Caco-2 (cell line): ENCODE results near the gene C19orf47. TPM values are rescaled to one million over a fixed set of nuclear protein-coding genes. Genes with fewer than 3 reads are reported as not detected.

Source experiments
- BruUV-seq: library from RNA; stranded (reverse); fragments of 400-500 nt; replicated peaks from 2 replicates; lab custom pipeline; 2021; lab: Mats Ljungman, UMichigan
- CTCF ChIA-PET: fragments of 300-600 bp; sonication (Branson Sonifier 250); formaldehyde crosslinking; loops from one replicate; lab custom pipeline; 2022; ENCODE audit warnings: antibody characterized with exemption; lab: Charles Lee
- POLR2A ChIA-PET: fragments of 300-600 bp; sonication (Branson Sonifier 250); formaldehyde crosslinking; loops from one replicate; lab custom pipeline; 2022; ENCODE audit warnings: antibody characterized with exemption; lab: Charles Lee
- DNase-seq, 2 experiments: peaks; one replicate each; pipeline versions ENCODE4 v3.0.0 to v3.0.0-alpha.2; 2020 to 2022
- H3K27me3 ChIP-seq: replicated peaks from 2 replicates; pipeline ENCODE4 v1.6.0; 2011; ENCODE audit warnings: low read length; ENCODE audit not compliant: control insufficient read depth, insufficient read depth
- H3K36me3 ChIP-seq: 2 replicates; pipeline ENCODE4 v1.5.1; 2011; ENCODE audit warnings: low read length; ENCODE audit not compliant: control insufficient read depth, insufficient read depth
- H3K4me1 ChIP-seq: fragments of 250-450 bp; sonication (Bioruptor Pico); 2 replicates; pipeline ENCODE4 v1.5.1; 2020; ENCODE audit warnings: mild to moderate bottlenecking
- H3K4me3 ChIP-seq: 2 replicates; pipeline ENCODE4 v1.5.1; 2011; ENCODE audit warnings: low read depth, mild to moderate bottlenecking, control low read depth, low read length
- H3K9me3 ChIP-seq: fragments of 250-450 bp; sonication (Bioruptor Pico); 2 replicates; pipeline ENCODE4 v1.5.1; 2020; ENCODE audit warnings: mild to moderate bottlenecking, moderate library complexity
- H3K27ac Mint-ChIP-seq: one replicate; pipeline ENCODE4 v1.8.0; 2022; ENCODE audit warnings: mixed read lengths; ENCODE audit not compliant: unreplicated experiment
- H3K27me3 Mint-ChIP-seq: one replicate; pipeline ENCODE4 v1.8.0; 2022; ENCODE audit warnings: mixed read lengths; ENCODE audit not compliant: insufficient read depth, unreplicated experiment
- H3K36me3 Mint-ChIP-seq: one replicate; pipeline ENCODE4 v1.8.0; 2022; ENCODE audit warnings: mild to moderate bottlenecking, mixed read lengths; ENCODE audit not compliant: insufficient read depth, unreplicated experiment
- H3K4me1 Mint-ChIP-seq: one replicate; pipeline ENCODE4 v1.8.0; 2022; ENCODE audit warnings: low read depth, mixed read lengths; ENCODE audit not compliant: unreplicated experiment
- H3K4me3 Mint-ChIP-seq: one replicate; pipeline ENCODE4 v1.8.0; 2022; ENCODE audit warnings: mild to moderate bottlenecking, moderate library complexity, mixed read lengths; ENCODE audit not compliant: unreplicated experiment
- H3K9me3 Mint-ChIP-seq: one replicate; pipeline ENCODE4 v1.8.0; 2022; ENCODE audit warnings: mixed read lengths; ENCODE audit not compliant: unreplicated experiment
- intact Hi-C: fragments of 100-400 bp; cut with micrococcal nuclease; formaldehyde crosslinking; loops from one replicate; pipeline ENCODE4 v1.10.0; 2022; ENCODE audit not compliant: unreplicated experiment
- total RNA-seq: library from RNA; stranded (reverse); gene quantifications from 2 replicates; pipeline ENCODE4 v1.2.3, GENCODE V29; 2022
- TF ChIP-seq, protein P1 (sequence below), 2 experiments: fragments of 200-600 bp in 1 of 2; IDR thresholded peaks; 1 replicate in 1 of 2; 2 replicates in 1 of 2; pipeline versions ENCODE4 v1.5.1 to v1.8.0; 2011 to 2022; ENCODE audit warnings: antibody characterized with exemption in 1 of 2, control low read depth in 1 of 2, inconsistent platforms in 1 of 2, low read depth in 1 of 2, low read length in 1 of 2, mild to moderate bottlenecking in 1 of 2, moderate library complexity in 1 of 2; ENCODE audit not compliant: insufficient read depth in 1 of 2, severe bottlenecking in 1 of 2, unreplicated experiment in 1 of 2

The C19orf47 gene
- total RNA-seq, 1 experiment from 2014 or later, result 28.3 TPM

- H3K9me3 ChIP-seq, result no peaks in the 10 kb centered on the region
- Mint-ChIP-seq H3K4me3 (no peak overlapping the region), H3K27ac (peak overlapping the region; percentile 37), H3K36me3 (peaks cover 13% of the 10 kb centered on the region), H3K9me3 (no peaks in the 10 kb centered on the region), H3K27me3 (no peaks in the 10 kb centered on the region), H3K4me1 (no peaks in the 10 kb centered on the region)
- H3K4me3 ChIP-seq, result no peak overlapping the region
- H3K27me3 ChIP-seq, result no peaks in the 10 kb centered on the region
- peaks cover 8% of the 10 kb centered on the region for H3K4me1 ChIP-seq
- intact Hi-C loops, result no loop called here
- no TSS peak for BruUV-seq
- TF ChIP-seq, protein P1, sequence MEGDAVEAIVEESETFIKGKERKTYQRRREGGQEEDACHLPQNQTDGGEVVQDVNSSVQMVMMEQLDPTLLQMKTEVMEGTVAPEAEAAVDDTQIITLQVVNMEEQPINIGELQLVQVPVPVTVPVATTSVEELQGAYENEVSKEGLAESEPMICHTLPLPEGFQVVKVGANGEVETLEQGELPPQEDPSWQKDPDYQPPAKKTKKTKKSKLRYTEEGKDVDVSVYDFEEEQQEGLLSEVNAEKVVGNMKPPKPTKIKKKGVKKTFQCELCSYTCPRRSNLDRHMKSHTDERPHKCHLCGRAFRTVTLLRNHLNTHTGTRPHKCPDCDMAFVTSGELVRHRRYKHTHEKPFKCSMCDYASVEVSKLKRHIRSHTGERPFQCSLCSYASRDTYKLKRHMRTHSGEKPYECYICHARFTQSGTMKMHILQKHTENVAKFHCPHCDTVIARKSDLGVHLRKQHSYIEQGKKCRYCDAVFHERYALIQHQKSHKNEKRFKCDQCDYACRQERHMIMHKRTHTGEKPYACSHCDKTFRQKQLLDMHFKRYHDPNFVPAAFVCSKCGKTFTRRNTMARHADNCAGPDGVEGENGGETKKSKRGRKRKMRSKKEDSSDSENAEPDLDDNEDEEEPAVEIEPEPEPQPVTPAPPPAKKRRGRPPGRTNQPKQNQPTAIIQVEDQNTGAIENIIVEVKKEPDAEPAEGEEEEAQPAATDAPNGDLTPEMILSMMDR (IDR thresholded peaks at IDR 0.05; ENCODE audit: insufficient read depth in 1 of 2, low read depth in 1 of 2, low read length in 1 of 2, severe bottlenecking in 1 of 2, unreplicated experiment in 1 of 2), result no peak
- CTCF ChIA-PET, result interaction anchor here (0.7 kb wide), 1 partner anchor 16 kb away, joined by 3 read pairs; no protein-coding TSS in a partner anchor
- POLR2A ChIA-PET, result interaction anchor here (0.6 kb wide), 1 partner anchor 1422 kb away, joined by 3 read pairs; no protein-coding TSS in a partner anchor
- H3K36me3 ChIP-seq, result peaks cover 1% of the 10 kb centered on the region; the same call in 1 of the 2 replicates
- DNase-seq, result no peak
Observed at GRCh38 chr19:40281381-40282208, 66.6 kb downstream of the C19orf47 start.

DNA sequence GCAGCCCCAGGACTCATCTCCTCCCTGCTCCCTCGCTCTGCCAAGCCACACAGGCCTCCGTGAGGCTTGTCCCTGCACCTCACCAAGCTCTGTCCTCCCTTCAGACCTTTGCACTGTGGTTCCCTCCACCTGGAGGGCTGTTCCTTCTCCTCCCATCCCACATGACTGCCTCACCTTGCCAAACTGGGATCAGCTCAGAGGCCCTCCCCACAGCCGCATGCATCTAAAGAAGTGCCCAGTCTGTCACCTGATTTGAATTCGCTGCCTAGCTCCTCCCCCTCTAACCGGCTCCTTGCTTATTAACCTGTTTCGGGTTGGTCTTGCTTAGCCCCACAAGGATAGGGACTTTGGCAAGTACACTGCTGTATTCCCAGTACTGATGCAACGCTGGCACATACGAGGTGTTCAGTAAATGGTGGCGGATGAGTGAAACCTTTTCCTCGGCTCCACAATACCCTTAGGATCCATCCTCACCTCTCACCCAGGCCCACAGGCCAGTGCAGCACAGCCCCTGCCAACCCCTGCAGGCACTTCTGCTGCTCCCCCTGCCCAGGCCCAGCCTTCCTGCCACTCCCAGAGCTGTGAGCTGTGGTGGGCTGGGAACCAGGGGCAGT is 67.5 kb downstream of the C19orf47 start:
- Mint-ChIP-seq H3K4me3 (no peak overlapping the region), H3K4me1 (no peaks in the 10 kb centered on the region), H3K9me3 (no peaks in the 10 kb centered on the region), H3K27ac (peak overlapping the region; percentile 37), H3K27me3 (no peaks in the 10 kb centered on the region), H3K36me3 (peaks cover 13% of the 10 kb centered on the region)
- CTCF ChIA-PET, result interaction anchor here (0.6 to 0.7 kb wide), 2 partner anchors 17 to 275 kb away, joined by 3 to 4 read pairs; no protein-coding TSS in a partner anchor
- H3K27me3 ChIP-seq, result no peaks in the 10 kb centered on the region
- no peak for DNase-seq
- no peaks in the 10 kb centered on the region for H3K9me3 ChIP-seq
- H3K36me3 ChIP-seq, result peaks cover 1% of the 10 kb centered on the region; the same call in 1 of the 2 replicates
- no peak overlapping the region for H3K4me3 ChIP-seq
- POLR2A ChIA-PET, result no interaction called here
- BruUV-seq, result no TSS peak
- intact Hi-C loops, result no loop called here
- TF ChIP-seq, protein P1 (IDR thresholded peaks at IDR 0.05; ENCODE audit: insufficient read depth in 1 of 2, low read depth in 1 of 2, low read length in 1 of 2, severe bottlenecking in 1 of 2, unreplicated experiment in 1 of 2), result no peak
- peaks cover 6% of the 10 kb centered on the region for H3K4me1 ChIP-seq
